H54 (cell line): ENCODE results near the gene PRSS1.

Experiments used
- DNase-seq: peaks from one replicate; pipeline ENCODE4 v3.0.0; 2011; ENCODE audit warnings: low spot score, mixed read lengths; ENCODE audit not compliant: insufficient read length
- FAIRE-seq: peaks from 3 replicates; lab custom pipeline; 2011; peaks lifted over from hg19 to GRCh38; lab: Jason Lieb, UNC
- POLR2A ChIP-seq: IDR thresholded peaks from 2 replicates; pipeline ENCODE4 v1.6.1; 2011; ENCODE audit warnings: low read depth, mild to moderate bottlenecking, low read length

Gene PRSS1

GRCh38 chr7:142798451-142799436 lies 49.5 kb downstream of the PRSS1 start:
- no peak for TF ChIP-seq POLR2A
- FAIRE-seq, result no peak
- DNase-seq, result no peak

DNA sequence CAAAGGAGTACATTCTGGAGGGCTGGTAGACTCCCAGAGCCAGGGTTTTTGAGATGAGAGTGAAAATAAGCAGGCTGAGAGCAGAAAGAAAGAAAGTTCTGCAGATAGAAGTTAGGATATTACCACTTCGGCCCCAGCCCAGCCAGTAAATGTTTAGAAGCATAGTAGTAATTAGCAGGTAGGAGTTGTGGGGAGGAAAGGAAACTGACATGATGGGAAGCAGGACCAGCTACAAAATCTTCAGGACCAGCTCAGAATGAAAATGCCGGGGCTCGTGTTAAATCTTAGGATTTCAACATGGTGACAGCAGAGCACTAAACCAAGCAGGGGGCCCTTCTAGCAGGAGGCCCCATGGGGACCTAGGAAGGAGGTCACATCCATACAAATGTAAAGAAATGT lies 50.2 kb downstream of the PRSS1 start:
- DNase-seq (no peak), FAIRE-seq (no peak)
- TF ChIP-seq POLR2A, result no peak

DNA sequence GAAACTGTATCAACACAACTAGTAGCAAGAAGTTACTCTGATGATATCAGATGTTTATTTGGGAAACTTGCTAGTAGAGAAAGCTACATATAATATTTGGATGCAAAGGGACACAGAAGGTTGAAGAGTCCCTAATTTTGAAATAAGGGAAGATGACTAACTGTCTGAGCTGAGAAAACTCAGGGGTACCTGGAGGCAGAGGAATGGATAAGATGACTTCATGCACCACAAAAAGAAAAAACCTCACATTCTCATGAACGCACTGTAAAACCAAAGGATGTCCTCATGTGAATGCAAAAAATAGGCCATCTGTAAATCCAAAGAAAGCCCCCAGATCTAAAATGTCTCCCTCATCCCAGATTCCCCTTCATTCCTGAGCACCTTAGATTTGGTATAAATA lies 50.8 kb downstream of the PRSS1 start:
- FAIRE-seq, result no peak
- TF ChIP-seq POLR2A, result no peak
- no peak for DNase-seq

GRCh38 chr7:142800699-142801260 lies 51.5 kb downstream of the PRSS1 start:
- no peak for TF ChIP-seq POLR2A
- FAIRE-seq (no peak), DNase-seq (no peak)

DNA sequence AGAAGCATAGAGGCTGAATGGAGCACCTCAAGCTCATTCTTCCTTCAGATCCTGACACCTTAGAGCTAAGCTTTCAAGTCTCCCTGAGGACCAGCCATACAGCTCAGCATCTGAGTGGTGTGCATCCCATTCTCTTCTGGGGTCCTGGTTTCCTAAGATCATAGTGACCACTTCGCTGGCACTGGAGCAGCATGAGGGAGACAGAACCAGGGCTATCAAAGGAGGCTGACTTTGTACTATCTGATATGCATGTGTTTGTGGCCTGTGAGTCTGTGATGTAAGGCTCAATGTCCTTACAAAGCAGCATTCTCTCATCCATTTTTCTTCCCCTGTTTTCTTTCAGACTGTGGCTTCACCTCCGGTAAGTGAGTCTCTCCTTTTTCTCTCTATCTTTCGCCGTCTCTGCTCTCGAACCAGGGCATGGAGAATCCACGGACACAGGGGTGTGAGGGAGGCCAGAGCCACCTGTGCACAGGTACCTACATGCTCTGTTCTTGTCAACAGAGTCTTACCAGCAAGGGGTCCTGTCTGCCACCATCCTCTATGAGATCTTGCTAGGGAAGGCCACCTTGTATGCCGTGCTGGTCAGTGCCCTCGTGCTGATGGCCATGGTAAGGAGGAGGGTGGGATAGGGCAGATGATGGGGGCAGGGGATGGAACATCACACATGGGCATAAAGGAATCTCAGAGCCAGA lies 52.5 kb downstream of the PRSS1 start:
- no peak for DNase-seq
- FAIRE-seq, result no peak
- no peak for TF ChIP-seq POLR2A

DNA sequence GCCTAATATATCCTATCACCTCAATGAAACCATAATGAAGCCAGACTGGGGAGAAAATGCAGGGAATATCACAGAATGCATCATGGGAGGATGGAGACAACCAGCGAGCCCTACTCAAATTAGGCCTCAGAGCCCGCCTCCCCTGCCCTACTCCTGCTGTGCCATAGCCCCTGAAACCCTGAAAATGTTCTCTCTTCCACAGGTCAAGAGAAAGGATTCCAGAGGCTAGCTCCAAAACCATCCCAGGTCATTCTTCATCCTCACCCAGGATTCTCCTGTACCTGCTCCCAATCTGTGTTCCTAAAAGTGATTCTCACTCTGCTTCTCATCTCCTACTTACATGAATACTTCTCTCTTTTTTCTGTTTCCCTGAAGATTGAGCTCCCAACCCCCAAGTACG lies 53.0 kb downstream of the PRSS1 start:
- FAIRE-seq, result no peak
- DNase-seq, result no peak
- no peak for TF ChIP-seq POLR2A
